Right lobe of liver (tissue), 6 donors: ENCODE measurements around the gene CLSTN1. TPM values are rescaled to one million over a fixed set of nuclear protein-coding genes. Genes with fewer than 3 reads are reported as not detected.
A peak's percentile ranks its signal among the peaks of the same experiment; 100 is the strongest.

Source experiments
- ATAC-seq, 4 donors: fragments of 200-7000 bp; cut with Tn5 transposase; one replicate each; pipeline ENCODE4 v1.9.1; 2020; ENCODE audit warnings: mild to moderate bottlenecking in 4 of 4, moderate library complexity in 4 of 4
- DNase-seq, 3 donors: peaks; one replicate each; pipeline ENCODE4 v3.0.0-alpha.2; 2020
- H3K27ac ChIP-seq, 3 donors: fragments of 200-600 bp; one replicate each; pipeline ENCODE4 v1.8.0; 2022
- H3K27me3 ChIP-seq, 2 donors: fragments of 200-600 bp; one replicate each; pipeline ENCODE4 v1.8.0; 2022
- H3K36me3 ChIP-seq, 4 donors: fragments of 200-600 bp; sonication (generic) in 1 of 4; one replicate each; pipeline versions ENCODE4 v1.5.1 to v1.8.0; 2017 to 2022; ENCODE audit warnings: control low read depth in 1 of 4
- H3K4me1 ChIP-seq, 4 donors: fragments of 200-600 bp; sonication (generic) in 1 of 4; one replicate each; pipeline versions ENCODE4 v1.5.1 to v1.8.0; 2017 to 2022; ENCODE audit warnings: control low read depth in 1 of 4
- H3K4me3 ChIP-seq, 3 donors: fragments of 200-600 bp; one replicate each; pipeline ENCODE4 v1.8.0; 2022
- H3K9me3 ChIP-seq, 4 donors: fragments of 200-600 bp; sonication (generic) in 1 of 4; one replicate each; pipeline versions ENCODE4 v1.5.1 to v1.8.0; 2017 to 2022; ENCODE audit warnings: control low read depth in 1 of 4
- POLR2A ChIP-seq: fragments of 450-650 bp; IDR thresholded peaks from one replicate; pipeline ENCODE4 v1.6.1; 2017; ENCODE audit warnings: antibody characterized with exemption, mild to moderate bottlenecking
- WGBS: methylation state at CpG from one replicate; pipeline ENCODE4 v1.1.6; 2018; ENCODE audit warnings: low coverage, low lambda C conversion rate; ENCODE audit not compliant: insufficient coverage; ENCODE audit errors: missing lambda C conversion rate; 5-methylcytosine and 5-hydroxymethylcytosine counted together
- intact Hi-C, 2 donors: fragments of 100-400 bp; cut with DNase I; formaldehyde crosslinking; loops; one replicate each; pipeline versions ENCODE4 v1.11.2 to v1.14.1; 2022
- total RNA-seq, 6 experiments: library from RNA; depleted of rRNA in 2 of 6; stranded (reverse); fragments of >200 nt in 2 of 6; fragmentation: NEBNext Ultra II Directional in 3 of 6; extraction: Animal tissue kit (Norgen Biotek cat#: 25700) in 3 of 6; gene quantifications; one replicate each; pipeline versions ENCODE4 v1.1.0 to v1.2.4, GENCODE V29; 2016 to 2023
- TF ChIP-seq, protein P1 (sequence below), 4 donors: fragments of 200-600 bp in 3 of 4; fragments of 450-650 bp in 1 of 4; IDR thresholded peaks; one replicate each; pipeline versions ENCODE4 v1.5.1 to v1.8.0; 2016 to 2022; ENCODE audit warnings: antibody characterized with exemption in 4 of 4, mild to moderate bottlenecking in 2 of 4
- donor health status: DM: no; HTN: yes; CAD: no.
- donor health status: DM: no; HTN: no; CAD: no.
- donor health status: DM: no; HTN: no; CAD: no.
- donor health status: DM: no; HTN: yes; CAD: no.
- donor health status: DM: no; HTN: yes; CAD: no.

Gene CLSTN1
- total RNA-seq, 6 experiments from 2014 or later = 4.4 to 9.9 (median 8.3) TPM

DNA sequence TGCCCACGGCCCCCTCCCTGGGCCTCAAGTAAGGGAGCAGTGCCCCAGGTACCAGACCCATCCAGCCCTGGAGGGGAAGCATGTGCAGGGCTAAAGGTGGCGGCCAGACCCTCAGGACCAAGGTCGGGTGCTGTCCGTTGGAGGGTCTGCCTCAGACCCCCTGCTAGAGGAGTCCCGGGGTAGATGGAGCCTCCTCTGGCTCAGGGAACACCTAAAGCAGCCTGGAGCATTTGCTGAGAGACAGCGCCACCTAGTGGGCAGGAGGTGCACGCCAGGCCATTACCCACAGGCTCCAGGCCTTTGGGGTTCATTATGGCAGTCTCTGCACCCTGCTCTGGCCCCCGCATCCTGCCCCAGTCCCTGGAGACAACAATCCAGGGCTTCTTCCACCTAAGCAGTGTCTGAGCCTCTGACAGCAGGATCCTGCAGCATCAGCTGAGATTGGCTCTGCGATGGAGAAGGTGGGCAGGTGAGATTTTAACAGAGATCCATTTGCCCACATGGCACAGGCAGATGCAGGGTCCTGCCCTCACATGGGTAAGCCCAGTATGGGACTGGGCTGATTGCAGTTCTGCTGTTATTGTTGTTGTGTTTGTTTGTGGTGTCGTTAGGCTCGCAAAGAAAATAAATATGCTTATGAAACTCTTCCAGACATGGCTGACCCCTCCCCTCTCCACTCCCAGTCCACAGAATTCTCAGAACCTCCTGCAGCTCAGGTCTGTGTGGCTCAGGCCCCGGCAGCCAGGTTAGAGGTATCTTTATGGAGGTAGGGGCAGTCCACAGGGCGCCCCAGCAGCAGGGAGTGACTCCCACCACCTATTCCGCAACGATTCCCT, 43.9 kb upstream of the CLSTN1 start:
- intact Hi-C loops = loop anchor here in 1 of 2 donors (5.0 kb wide), 1 partner anchor 85 kb away; no protein-coding TSS in a partner anchor
- DNase-seq (peak; percentile 77 to 83 (median 80)), ATAC-seq (peak; percentile 81 to 91 (median 88))
- Histone ChIP-seq H3K27me3 (no peaks in the 10 kb centered on the region), H3K27ac (no peak overlapping the region), H3K36me3 (no peaks in the 10 kb centered on the region), H3K9me3 (no peaks in the 10 kb centered on the region), H3K4me3 (no peak overlapping the region), H3K4me1 (peaks cover 0 to 14% (median 8%) of the 10 kb centered on the region in 4 donors)
- WGBS = 47% methylated on average over 3 of the region's 15 CpGs
- no peak for TF ChIP-seq POLR2A
- TF ChIP-seq, protein P1, sequence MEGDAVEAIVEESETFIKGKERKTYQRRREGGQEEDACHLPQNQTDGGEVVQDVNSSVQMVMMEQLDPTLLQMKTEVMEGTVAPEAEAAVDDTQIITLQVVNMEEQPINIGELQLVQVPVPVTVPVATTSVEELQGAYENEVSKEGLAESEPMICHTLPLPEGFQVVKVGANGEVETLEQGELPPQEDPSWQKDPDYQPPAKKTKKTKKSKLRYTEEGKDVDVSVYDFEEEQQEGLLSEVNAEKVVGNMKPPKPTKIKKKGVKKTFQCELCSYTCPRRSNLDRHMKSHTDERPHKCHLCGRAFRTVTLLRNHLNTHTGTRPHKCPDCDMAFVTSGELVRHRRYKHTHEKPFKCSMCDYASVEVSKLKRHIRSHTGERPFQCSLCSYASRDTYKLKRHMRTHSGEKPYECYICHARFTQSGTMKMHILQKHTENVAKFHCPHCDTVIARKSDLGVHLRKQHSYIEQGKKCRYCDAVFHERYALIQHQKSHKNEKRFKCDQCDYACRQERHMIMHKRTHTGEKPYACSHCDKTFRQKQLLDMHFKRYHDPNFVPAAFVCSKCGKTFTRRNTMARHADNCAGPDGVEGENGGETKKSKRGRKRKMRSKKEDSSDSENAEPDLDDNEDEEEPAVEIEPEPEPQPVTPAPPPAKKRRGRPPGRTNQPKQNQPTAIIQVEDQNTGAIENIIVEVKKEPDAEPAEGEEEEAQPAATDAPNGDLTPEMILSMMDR (IDR thresholded peaks at IDR 0.05) = peak; percentile 95 to 100 (median 98)

DNA sequence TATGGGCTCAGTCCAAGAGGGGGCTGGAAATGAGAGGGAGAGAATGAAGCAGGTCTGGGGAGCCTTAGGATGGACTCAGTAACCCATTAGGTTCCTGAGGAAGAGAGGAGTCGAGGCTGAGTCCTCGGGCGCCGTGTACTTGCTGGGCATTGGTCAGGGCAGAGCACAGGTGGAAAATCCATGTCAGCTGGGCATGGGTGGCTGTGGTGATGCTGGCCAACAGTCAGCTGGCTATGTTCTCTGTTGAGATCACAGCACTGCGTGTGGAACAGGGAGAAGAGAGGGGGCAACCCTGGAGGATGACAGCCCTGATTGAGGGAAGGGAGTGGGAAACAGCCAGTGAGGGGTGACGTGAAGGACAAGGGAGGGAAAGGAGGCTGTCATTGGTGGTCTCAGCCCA, 43.1 kb upstream of the CLSTN1 start:
- DNase-seq = no peak
- H3K4me3 ChIP-seq = no peak overlapping the region
- intact Hi-C loops = loop anchor here in 1 of 2 donors (5.0 kb wide), 1 partner anchor 85 kb away; no protein-coding TSS in a partner anchor
- no peaks in the 10 kb centered on the region for H3K27me3 ChIP-seq
- H3K27ac ChIP-seq = no peak overlapping the region
- no peak for ATAC-seq
- TF ChIP-seq POLR2A = no peak
- TF ChIP-seq, protein P1 (IDR thresholded peaks at IDR 0.05) = no peak
- H3K36me3 ChIP-seq = no peaks in the 10 kb centered on the region
- no peaks in the 10 kb centered on the region for H3K9me3 ChIP-seq
- 100% methylated on average over 1 of the region's 6 CpGs for WGBS
- H3K4me1 ChIP-seq = peaks cover 0 to 14% (median 8%) of the 10 kb centered on the region in 4 donors

DNA sequence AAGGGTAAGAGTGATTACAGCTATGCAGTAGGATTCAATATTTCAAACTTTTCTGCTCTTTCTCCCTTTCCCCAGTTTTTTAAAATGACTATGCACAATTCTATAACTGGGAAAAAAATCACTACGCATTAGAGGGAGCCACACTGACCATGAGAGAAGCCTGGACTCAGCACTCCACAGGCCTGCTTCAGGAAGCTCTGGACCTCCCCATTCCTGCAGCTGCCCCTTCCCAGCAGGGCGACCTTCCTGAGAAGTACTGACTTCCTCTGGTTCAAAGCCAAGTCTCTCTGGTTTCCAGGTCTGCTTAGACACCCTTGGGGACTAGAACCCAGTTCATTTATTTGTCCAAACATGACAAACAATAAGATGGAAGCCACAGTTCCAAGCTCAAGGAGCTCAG, 42.0 kb upstream of the CLSTN1 start:
- TF ChIP-seq, protein P1 (IDR thresholded peaks at IDR 0.05) = no peak
- H3K27ac ChIP-seq = no peak overlapping the region
- peaks cover 0 to 14% (median 8%) of the 10 kb centered on the region in 4 donors for H3K4me1 ChIP-seq
- DNase-seq (no peak), ATAC-seq (peak in 2 of 4 donors; percentile 8 to 17)
- no peaks in the 10 kb centered on the region for H3K36me3 ChIP-seq
- no peaks in the 10 kb centered on the region for H3K9me3 ChIP-seq
- intact Hi-C loops = loop anchor here in 1 of 2 donors (5.0 kb wide), 1 partner anchor 83 kb away; no protein-coding TSS in a partner anchor
- no peaks in the 10 kb centered on the region for H3K27me3 ChIP-seq
- H3K4me3 ChIP-seq = no peak overlapping the region
- 73% methylated on average over 2 of the region's 2 CpGs for WGBS

GRCh38 chr1:9863371-9863770, 39.6 kb upstream of the CLSTN1 start:
- no peaks in the 10 kb centered on the region for H3K9me3 ChIP-seq
- TF ChIP-seq POLR2A = no peak
- TF ChIP-seq, protein P1 (IDR thresholded peaks at IDR 0.05) = no peak
- intact Hi-C loops = loop anchor here in 1 of 2 donors (5.0 kb wide), 1 partner anchor 76 kb away; no protein-coding TSS in a partner anchor
- no peak for DNase-seq
- no peak overlapping the region for H3K27ac ChIP-seq
- no peaks in the 10 kb centered on the region for H3K27me3 ChIP-seq
- H3K36me3 ChIP-seq = no peaks in the 10 kb centered on the region
- WGBS = 69% methylated on average over 7 of the region's 10 CpGs
- H3K4me1 ChIP-seq = peaks cover 0 to 9% (median 6%) of the 10 kb centered on the region in 4 donors
- no peak overlapping the region for H3K4me3 ChIP-seq
- no peak for ATAC-seq
